Fibroblast of skin of right quadriceps (primary cell): ENCODE data around the gene LRRC8E.
"Not testable (repeated sequence)": the region's sequence is repeated elsewhere in the genome, so short reads cannot be mapped to it uniquely, and the experiment has no call there.

Source experiments
- DNase-seq: peaks from one replicate; pipeline ENCODE4 v3.0.0-alpha.2; 2013

Gene LRRC8E

GRCh38 chr19:7888826-7889217 is 512 bp downstream of the LRRC8E start:
- no peak for DNase-seq

- DNase-seq: not testable (repeated sequence)
Observed at GRCh38 chr19:7893362-7894101, 5.2 kb downstream of the LRRC8E start.

GRCh38 chr19:7894612-7895309 is 6.5 kb downstream of the LRRC8E start:
- no peak for DNase-seq

GRCh38 chr19:7895565-7895964 is 7.3 kb downstream of the LRRC8E start:
- DNase-seq: no peak

GRCh38 chr19:7897292-7897691 is 9.0 kb downstream of the LRRC8E start:
- no peak for DNase-seq

- DNase-seq: no peak
Observed at GRCh38 chr19:7898967-7899366, 10.7 kb downstream of the LRRC8E start.

- no peak for DNase-seq
Observed at GRCh38 chr19:7899751-7900378, 11.6 kb downstream of the LRRC8E start.

- DNase-seq: no peak
Observed at GRCh38 chr19:7900401-7900870, 12.1 kb downstream of the LRRC8E start.

- DNase-seq: no peak
Observed at GRCh38 chr19:7900931-7901330, 12.6 kb downstream of the LRRC8E start.

- DNase-seq: no peak
Observed at GRCh38 chr19:7901337-7901736, 13.0 kb downstream of the LRRC8E start.

GRCh38 chr19:7902796-7903243 is 14.5 kb downstream of the LRRC8E start:
- no peak for DNase-seq

- DNase-seq: peak; percentile 99
Observed at GRCh38 chr19:7903244-7904073, 15.1 kb downstream of the LRRC8E start, which contains the start of gene MAP2K7. MAP2K7 (plus strand) TSS chr19:7903877; CDS start chr19:7903945, 68 bp downstream.

GRCh38 chr19:7904074-7905020 is 16.0 kb downstream of the LRRC8E start:
- no peak for DNase-seq

GRCh38 chr19:7905268-7905667 is 17.0 kb downstream of the LRRC8E start:
- no peak for DNase-seq

GRCh38 chr19:7905859-7906258 is 17.5 kb downstream of the LRRC8E start:
- DNase-seq: no peak

GRCh38 chr19:7907122-7907521 is 18.8 kb downstream of the LRRC8E start:
- DNase-seq: no peak

- DNase-seq: no peak
Observed at GRCh38 chr19:7907544-7907943, 19.2 kb downstream of the LRRC8E start.

GRCh38 chr19:7908078-7908699 is 19.9 kb downstream of the LRRC8E start:
- DNase-seq: no peak

GRCh38 chr19:7908742-7909461 is 20.6 kb downstream of the LRRC8E start:
- no peak for DNase-seq

- no peak for DNase-seq
Observed at GRCh38 chr19:7909471-7910067, 21.3 kb downstream of the LRRC8E start.
